H9 (cell line): ENCODE results near the gene CFAP61. TPM values are rescaled to one million over a fixed set of nuclear protein-coding genes. Genes with fewer than 3 reads are reported as not detected.

Source experiments
- DNase-seq: peaks from one replicate; pipeline ENCODE4 v3.0.0-alpha.2; 2017
- H2AFZ ChIP-seq: one replicate; pipeline ENCODE4 v1.6.1; 2013; ENCODE audit warnings: mild to moderate bottlenecking, low read length, control low read depth, moderate library complexity
- H2AK5ac ChIP-seq: 2 replicates; pipeline ENCODE4 v1.6.1; 2013; ENCODE audit warnings: low read length, control low read depth, mixed read lengths; ENCODE audit not compliant: insufficient read length
- H2BK120ac ChIP-seq: one replicate; pipeline ENCODE4 v1.6.1; 2013; ENCODE audit warnings: low read depth, mild to moderate bottlenecking, low read length, control low read depth, inconsistent platforms; ENCODE audit not compliant: poor library complexity, severe bottlenecking
- H2BK12ac ChIP-seq: 2 replicates; pipeline ENCODE4 v1.6.1; 2013; ENCODE audit warnings: low read length, control low read depth, mixed read lengths, low read depth; ENCODE audit not compliant: insufficient read length
- H2BK15ac ChIP-seq: 2 replicates; pipeline ENCODE4 v1.6.1; 2013; ENCODE audit warnings: low read depth, low read length, control low read depth
- H2BK20ac ChIP-seq: one replicate; pipeline ENCODE4 v1.6.1; 2013; ENCODE audit warnings: low read depth, mild to moderate bottlenecking, low read length, control low read depth, inconsistent platforms; ENCODE audit not compliant: poor library complexity, severe bottlenecking
- H2BK5ac ChIP-seq: 2 replicates; pipeline ENCODE4 v1.6.1; 2013; ENCODE audit warnings: low read length, control low read depth, mixed read lengths; ENCODE audit not compliant: insufficient read length
- H3K14ac ChIP-seq: 2 replicates; pipeline ENCODE4 v1.6.1; 2013; ENCODE audit warnings: low read length, control low read depth; ENCODE audit not compliant: insufficient read depth
- H3K18ac ChIP-seq: 2 replicates; pipeline ENCODE4 v1.6.1; 2013; ENCODE audit warnings: low read depth, mild to moderate bottlenecking, mixed read lengths, low read length, control low read depth; ENCODE audit not compliant: insufficient read length
- H3K23ac ChIP-seq: 2 replicates; pipeline ENCODE4 v1.6.1; 2013; ENCODE audit warnings: low read length, control low read depth, mixed read lengths, low read depth; ENCODE audit not compliant: insufficient read length
- H3K23me2 ChIP-seq: 2 replicates; pipeline ENCODE4 v1.6.1; 2013; ENCODE audit warnings: low read depth, mild to moderate bottlenecking, mixed read lengths, low read length, control low read depth; ENCODE audit not compliant: insufficient read length, poor library complexity, severe bottlenecking
- H3K27ac ChIP-seq: 2 replicates; pipeline ENCODE4 v1.5.1; 2013; ENCODE audit warnings: low read length, control low read depth, mixed read lengths, low read depth; ENCODE audit not compliant: insufficient read length
- H3K27me3 ChIP-seq: 2 replicates; pipeline ENCODE4 v1.6.1; 2013; ENCODE audit warnings: low read length, control low read depth, inconsistent platforms; ENCODE audit not compliant: insufficient read depth
- H3K4ac ChIP-seq: 2 replicates; pipeline ENCODE4 v1.6.1; 2013; ENCODE audit warnings: low read depth, mild to moderate bottlenecking, control low read depth, inconsistent platforms, low read length, moderate library complexity
- H3K4me1 ChIP-seq: 2 replicates; pipeline ENCODE4 v1.6.1; 2013; ENCODE audit warnings: low read length, control low read depth, inconsistent platforms; ENCODE audit not compliant: insufficient read depth
- H3K4me2 ChIP-seq: 2 replicates; pipeline ENCODE4 v1.6.1; 2013; ENCODE audit warnings: low read length, control low read depth, mixed read lengths; ENCODE audit not compliant: insufficient read length, insufficient read depth
- H3K56ac ChIP-seq: 2 replicates; pipeline ENCODE4 v1.6.1; 2013; ENCODE audit warnings: low read depth, mild to moderate bottlenecking, mixed read lengths, low read length, control low read depth; ENCODE audit not compliant: insufficient read length
- H3K79me1 ChIP-seq: 2 replicates; pipeline ENCODE4 v1.6.1; 2013; ENCODE audit warnings: low read depth, mild to moderate bottlenecking, moderate library complexity, low read length, control low read depth, inconsistent platforms; ENCODE audit not compliant: insufficient read depth, poor library complexity, severe bottlenecking
- H3K79me2 ChIP-seq: 2 replicates; pipeline ENCODE4 v1.6.1; 2013; ENCODE audit warnings: low read length, control low read depth, inconsistent platforms; ENCODE audit not compliant: insufficient read depth
- H3K9ac ChIP-seq: 2 replicates; pipeline ENCODE4 v1.6.1; 2013; ENCODE audit warnings: low read length, control low read depth, mixed read lengths; ENCODE audit not compliant: insufficient read length; ENCODE audit errors: extremely low read depth
- H3K9me3 ChIP-seq: one replicate; pipeline ENCODE4 v1.6.1; 2013; ENCODE audit warnings: low read depth, low read length, inconsistent platforms; ENCODE audit not compliant: control insufficient read depth
- H3T11ph ChIP-seq: one replicate; pipeline ENCODE4 v1.6.1; 2013; ENCODE audit warnings: mild to moderate bottlenecking, low read length, control low read depth, inconsistent platforms
- H4K20me1 ChIP-seq: one replicate; pipeline ENCODE4 v1.6.1; 2013; ENCODE audit not compliant: control insufficient read depth, insufficient read length, insufficient read depth
- H4K5ac ChIP-seq: 2 replicates; pipeline ENCODE4 v1.6.1; 2013; ENCODE audit warnings: low read depth, mild to moderate bottlenecking, mixed read lengths, low read length, control low read depth; ENCODE audit not compliant: insufficient read length
- H4K8ac ChIP-seq: replicated peaks from 2 replicates; pipeline ENCODE4 v1.6.1; 2013; ENCODE audit warnings: low read length, control low read depth, mixed read lengths, low read depth; ENCODE audit not compliant: insufficient read length
- H4K91ac ChIP-seq: 2 replicates; pipeline ENCODE4 v1.6.1; 2013; ENCODE audit warnings: low read depth, mild to moderate bottlenecking, moderate library complexity, mixed read lengths, low read length, control low read depth; ENCODE audit not compliant: insufficient read length
- H3K27ac Mint-ChIP-seq, 3 experiments: 2 replicates in 2 of 3; 3 replicates in 1 of 3; pipeline ENCODE4 v1.8.0; 2020 to 2021; ENCODE audit warnings: mixed read lengths in 3 of 3, mild to moderate bottlenecking in 1 of 3, moderate library complexity in 1 of 3
- H3K27me3 Mint-ChIP-seq: 2 replicates; pipeline ENCODE4 v1.8.0; 2021; ENCODE audit warnings: low read depth, mild to moderate bottlenecking, moderate library complexity, mixed read lengths
- H3K36me3 Mint-ChIP-seq, 3 experiments: 2 replicates in 2 of 3; 3 replicates in 1 of 3; pipeline ENCODE4 v1.8.0; 2020 to 2021; ENCODE audit warnings: low read depth in 3 of 3, mixed read lengths in 3 of 3; ENCODE audit not compliant: insufficient read depth in 1 of 3
- H3K4me1 Mint-ChIP-seq, 2 experiments: 2 replicates each; pipeline ENCODE4 v1.8.0; 2020; ENCODE audit warnings: mixed read lengths in 2 of 2
- H3K4me3 Mint-ChIP-seq, 2 experiments: 2 replicates in 1 of 2; 3 replicates in 1 of 2; pipeline ENCODE4 v1.8.0; 2020 to 2021; ENCODE audit warnings: mild to moderate bottlenecking in 2 of 2, mixed read lengths in 2 of 2, moderate library complexity in 1 of 2
- H3K9me3 Mint-ChIP-seq, 2 experiments: 2 replicates in 1 of 2; 3 replicates in 1 of 2; pipeline ENCODE4 v1.8.0; 2020; ENCODE audit warnings: mild to moderate bottlenecking in 2 of 2, mixed read lengths in 2 of 2, moderate library complexity in 1 of 2
- WGBS: extraction: QIAGEN DNeasy Blood & Tissue Kit; methylation state at CpG from one replicate; pipeline ENCODE4 v1.1.7; 2013; ENCODE audit warnings: missing lambda C conversion rate, low lambda C conversion rate, mixed read lengths; ENCODE audit not compliant: insufficient read length; ENCODE audit errors: extremely low coverage; 5-methylcytosine and 5-hydroxymethylcytosine counted together
- total RNA-seq: library from RNA; stranded (reverse); gene quantifications from 2 replicates; pipeline ENCODE4 v1.2.1, GENCODE V29; 2021
- TF ChIP-seq, protein P1 (sequence below): fragments of 200-600 bp; sonication (generic); conservative IDR thresholded peaks from 3 replicates; pipeline ENCODE4 v1.8.0; 2021; ENCODE audit warnings: antibody characterized with exemption, mild to moderate bottlenecking

Gene CFAP61
- total RNA-seq, 1 experiment from 2014 or later: 0.44 TPM

DNA sequence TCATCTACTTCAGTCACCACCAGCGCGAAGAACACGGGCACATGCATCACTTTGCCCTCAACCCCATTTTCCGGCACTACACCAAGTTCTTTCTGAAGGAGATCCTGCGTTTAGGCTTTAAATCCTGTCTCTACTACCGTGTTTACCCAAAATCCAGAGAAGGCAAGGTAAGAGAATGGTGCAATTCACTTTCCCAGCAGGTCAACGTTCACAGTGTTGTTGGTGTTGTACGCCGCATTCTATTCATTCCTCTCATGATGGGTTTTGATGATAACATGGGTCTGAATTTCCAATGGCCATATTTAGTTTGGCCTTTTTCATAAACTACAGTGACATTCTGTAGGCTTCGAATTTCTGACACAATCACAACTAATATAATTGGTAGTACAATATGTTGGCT is 144.3 kb downstream of the CFAP61 start:
- no peak overlapping the region for H3K23ac ChIP-seq
- H4K5ac ChIP-seq: no peak overlapping the region
- no peak overlapping the region for H3K4me3 Mint-ChIP-seq

More for the DNA sequence above, 144.3 kb downstream of the CFAP61 start:
- Histone ChIP-seq H3K14ac (no peak overlapping the region), H4K8ac (no peak overlapping the region), H3K4ac (no peak overlapping the region), H3K79me2 (no peaks in the 10 kb centered on the region), H4K91ac (no peak overlapping the region), H3K4me2 (no peak overlapping the region), H3K4me1 (no peaks in the 10 kb centered on the region; the same call in 1 of the 2 replicates), H2BK5ac (no peak overlapping the region), H2AK5ac (no peak overlapping the region), H3K79me1 (no peaks in the 10 kb centered on the region), H3K56ac (no peak overlapping the region), H3T11ph (no peak overlapping the region), H2AFZ (no peak overlapping the region), H3K23me2 (no peaks in the 10 kb centered on the region), H2BK15ac (no peak overlapping the region), H2BK120ac (no peak overlapping the region), H3K9me3 (no peaks in the 10 kb centered on the region), H3K9ac (no peak overlapping the region), H3K27me3 (no peaks in the 10 kb centered on the region), H2BK20ac (no peak overlapping the region), H4K20me1 (no peaks in the 10 kb centered on the region), H3K27ac (no peak overlapping the region), H2BK12ac (no peak overlapping the region), H3K18ac (no peak overlapping the region)
- no peaks in the 10 kb centered on the region; the same call in none of the 2 replicates for H3K27me3 Mint-ChIP-seq
- no peak for DNase-seq
- peaks cover 4 to 15% of the 10 kb centered on the region in 2 experiments for H3K4me1 Mint-ChIP-seq
- TF ChIP-seq, protein P1, sequence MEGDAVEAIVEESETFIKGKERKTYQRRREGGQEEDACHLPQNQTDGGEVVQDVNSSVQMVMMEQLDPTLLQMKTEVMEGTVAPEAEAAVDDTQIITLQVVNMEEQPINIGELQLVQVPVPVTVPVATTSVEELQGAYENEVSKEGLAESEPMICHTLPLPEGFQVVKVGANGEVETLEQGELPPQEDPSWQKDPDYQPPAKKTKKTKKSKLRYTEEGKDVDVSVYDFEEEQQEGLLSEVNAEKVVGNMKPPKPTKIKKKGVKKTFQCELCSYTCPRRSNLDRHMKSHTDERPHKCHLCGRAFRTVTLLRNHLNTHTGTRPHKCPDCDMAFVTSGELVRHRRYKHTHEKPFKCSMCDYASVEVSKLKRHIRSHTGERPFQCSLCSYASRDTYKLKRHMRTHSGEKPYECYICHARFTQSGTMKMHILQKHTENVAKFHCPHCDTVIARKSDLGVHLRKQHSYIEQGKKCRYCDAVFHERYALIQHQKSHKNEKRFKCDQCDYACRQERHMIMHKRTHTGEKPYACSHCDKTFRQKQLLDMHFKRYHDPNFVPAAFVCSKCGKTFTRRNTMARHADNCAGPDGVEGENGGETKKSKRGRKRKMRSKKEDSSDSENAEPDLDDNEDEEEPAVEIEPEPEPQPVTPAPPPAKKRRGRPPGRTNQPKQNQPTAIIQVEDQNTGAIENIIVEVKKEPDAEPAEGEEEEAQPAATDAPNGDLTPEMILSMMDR: no peak
- no CpG with 5 or more reads among the region's 10 CpGs for WGBS
- no peaks in the 10 kb centered on the region for H3K9me3 Mint-ChIP-seq
- H3K27ac Mint-ChIP-seq: no peak overlapping the region
- no peaks in the 10 kb centered on the region for H3K36me3 Mint-ChIP-seq
